HG03175 (cell line): ENCODE results near the gene APLP2.

Source experiments
- ATAC-seq: cut with Tn5 transposase; IDR thresholded peaks from one replicate; pipeline ENCODE4 v1.9.1; 2021; ENCODE audit warnings: mild to moderate bottlenecking, moderate library complexity; ENCODE audit not compliant: unreplicated experiment

The APLP2 gene

GRCh38 chr11:130054966-130055365, 14.7 kb upstream of the APLP2 start:
- ATAC-seq: no peak

GRCh38 chr11:130055617-130056016, 14.1 kb upstream of the APLP2 start:
- no peak for ATAC-seq

- ATAC-seq: no peak
These were observed 8.7 kb upstream of the APLP2 start for GRCh38 chr11:130061017-130061416.

- no peak for ATAC-seq
These were observed 7.7 kb upstream of the APLP2 start for GRCh38 chr11:130062026-130062425.

- no peak for ATAC-seq
These were observed 6.2 kb upstream of the APLP2 start for GRCh38 chr11:130063451-130063850.

- ATAC-seq: no peak
These were observed 5.1 kb upstream of the APLP2 start for GRCh38 chr11:130064596-130064995.

GRCh38 chr11:130066338-130066737, 3.4 kb upstream of the APLP2 start:
- no peak for ATAC-seq

- ATAC-seq: no peak
These were observed 1.1 kb upstream of the APLP2 start for GRCh38 chr11:130068546-130068985.

- ATAC-seq: peak; percentile 45
These were observed 572 bp upstream of the APLP2 start for GRCh38 chr11:130068986-130069658.

GRCh38 chr11:130070109-130070845, 583 bp downstream of the APLP2 start:
- ATAC-seq: peak; percentile 30

- no peak for ATAC-seq
These were observed 1.1 kb downstream of the APLP2 start for GRCh38 chr11:130070846-130071200.

GRCh38 chr11:130071211-130071712, 1.6 kb downstream of the APLP2 start:
- ATAC-seq: no peak

- no peak for ATAC-seq
These were observed 5.0 kb downstream of the APLP2 start for GRCh38 chr11:130074736-130075135.

GRCh38 chr11:130076778-130077481, 7.2 kb downstream of the APLP2 start:
- ATAC-seq: no peak

GRCh38 chr11:130077671-130078070, 8.0 kb downstream of the APLP2 start:
- ATAC-seq: no peak

- ATAC-seq: no peak
These were observed 8.4 kb downstream of the APLP2 start for GRCh38 chr11:130078080-130078479.

GRCh38 chr11:130085671-130086290, 16.1 kb downstream of the APLP2 start:
- ATAC-seq: no peak

- no peak for ATAC-seq
These were observed 17.0 kb downstream of the APLP2 start for GRCh38 chr11:130086669-130087068.

GRCh38 chr11:130087294-130087926, 17.7 kb downstream of the APLP2 start:
- ATAC-seq: peak; percentile 81

- ATAC-seq: no peak
These were observed 18.5 kb downstream of the APLP2 start for GRCh38 chr11:130088217-130088616.
